ENCODE data around the gene SLC6A2. TPM values are rescaled to one million over a fixed set of nuclear protein-coding genes. Genes with fewer than 3 reads are reported as not detected.

SLC6A2 gene
- total RNA-seq, 2 donors from 2014 or later, result 1.1 TPM; not detected in 1

- Mint-ChIP-seq H3K9me3 (no peaks in the 10 kb centered on the region), H3K27ac (no peak overlapping the region), H3K4me1 (no peaks in the 10 kb centered on the region), H3K4me3 (no peak overlapping the region), H3K27me3 (ENCODE audit: insufficient read depth) (peaks cover 2% of the 10 kb centered on the region), H3K36me3 (ENCODE audit: low read depth) (no peaks in the 10 kb centered on the region)
- DNase-seq, result no peak
- TF ChIP-seq, protein P1, sequence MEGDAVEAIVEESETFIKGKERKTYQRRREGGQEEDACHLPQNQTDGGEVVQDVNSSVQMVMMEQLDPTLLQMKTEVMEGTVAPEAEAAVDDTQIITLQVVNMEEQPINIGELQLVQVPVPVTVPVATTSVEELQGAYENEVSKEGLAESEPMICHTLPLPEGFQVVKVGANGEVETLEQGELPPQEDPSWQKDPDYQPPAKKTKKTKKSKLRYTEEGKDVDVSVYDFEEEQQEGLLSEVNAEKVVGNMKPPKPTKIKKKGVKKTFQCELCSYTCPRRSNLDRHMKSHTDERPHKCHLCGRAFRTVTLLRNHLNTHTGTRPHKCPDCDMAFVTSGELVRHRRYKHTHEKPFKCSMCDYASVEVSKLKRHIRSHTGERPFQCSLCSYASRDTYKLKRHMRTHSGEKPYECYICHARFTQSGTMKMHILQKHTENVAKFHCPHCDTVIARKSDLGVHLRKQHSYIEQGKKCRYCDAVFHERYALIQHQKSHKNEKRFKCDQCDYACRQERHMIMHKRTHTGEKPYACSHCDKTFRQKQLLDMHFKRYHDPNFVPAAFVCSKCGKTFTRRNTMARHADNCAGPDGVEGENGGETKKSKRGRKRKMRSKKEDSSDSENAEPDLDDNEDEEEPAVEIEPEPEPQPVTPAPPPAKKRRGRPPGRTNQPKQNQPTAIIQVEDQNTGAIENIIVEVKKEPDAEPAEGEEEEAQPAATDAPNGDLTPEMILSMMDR (conservative IDR thresholded peaks at IDR 0.05), result no peak
- Histone ChIP-seq H3K27me3 (ENCODE audit: control insufficient read depth, insufficient read depth, low read length, poor library complexity, severe bottlenecking) (no peaks in the 10 kb centered on the region), H3K4me3 (ENCODE audit: low read length) (no peak overlapping the region), H3K9ac (ENCODE audit: extremely low read depth, low read length, poor library complexity, severe bottlenecking) (no peak overlapping the region), H3K27ac (ENCODE audit: low read depth, low read length) (no peak overlapping the region), H3K9me3 (ENCODE audit: control insufficient read depth, low read length) (no peaks in the 10 kb centered on the region), H3K4me1 (ENCODE audit: control insufficient read depth, insufficient read depth, low read length) (no peaks in the 10 kb centered on the region), H3K36me3 (ENCODE audit: control insufficient read depth, insufficient read depth, low read length) (no peaks in the 10 kb centered on the region)
These were observed 43.2 kb downstream of the SLC6A2 start for GRCh38 chr16:55698946-55699345.

GRCh38 chr16:55699616-55700015, 43.8 kb downstream of the SLC6A2 start:
- WGBS, 2 experiments (ENCODE audit: insufficient coverage in 1 of 2, insufficient read length in 1 of 2), result 84 to 95% methylated on average over 2 to 3 of the region's 3 CpGs
- Histone ChIP-seq H3K27me3 (ENCODE audit: control insufficient read depth, insufficient read depth, low read length, poor library complexity, severe bottlenecking) (no peaks in the 10 kb centered on the region), H3K36me3 (ENCODE audit: control insufficient read depth, insufficient read depth, low read length) (no peaks in the 10 kb centered on the region), H3K9ac (ENCODE audit: extremely low read depth, low read length, poor library complexity, severe bottlenecking) (no peak overlapping the region), H3K4me1 (ENCODE audit: control insufficient read depth, insufficient read depth, low read length) (no peaks in the 10 kb centered on the region), H3K4me3 (ENCODE audit: low read length) (no peak overlapping the region), H3K27ac (ENCODE audit: low read depth, low read length) (no peak overlapping the region), H3K9me3 (ENCODE audit: control insufficient read depth, low read length) (no peaks in the 10 kb centered on the region)
- Mint-ChIP-seq H3K27ac (no peak overlapping the region), H3K4me3 (no peak overlapping the region), H3K4me1 (no peaks in the 10 kb centered on the region), H3K9me3 (no peaks in the 10 kb centered on the region), H3K27me3 (ENCODE audit: insufficient read depth) (peaks cover 2% of the 10 kb centered on the region), H3K36me3 (ENCODE audit: low read depth) (no peaks in the 10 kb centered on the region)
- TF ChIP-seq, protein P1 (conservative IDR thresholded peaks at IDR 0.05), result no peak
- DNase-seq, result no peak

- 88 to 90% methylated on average over 5 to 9 of the region's 10 CpGs for WGBS, 2 experiments (ENCODE audit: insufficient coverage in 1 of 2, insufficient read length in 1 of 2)
- H3K36me3 Mint-ChIP-seq (ENCODE audit: low read depth), result no peaks in the 10 kb centered on the region
- TF ChIP-seq, protein P1 (conservative IDR thresholded peaks at IDR 0.05), result no peak
These were observed 44.3 kb downstream of the SLC6A2 start for GRCh38 chr16:55700067-55700466.

More at GRCh38 chr16:55700067-55700466, 44.3 kb downstream of the SLC6A2 start:
- peaks cover 2% of the 10 kb centered on the region for H3K27me3 Mint-ChIP-seq (ENCODE audit: insufficient read depth)
- H3K4me1 Mint-ChIP-seq, result no peaks in the 10 kb centered on the region
- no peaks in the 10 kb centered on the region for H3K9me3 ChIP-seq (ENCODE audit: control insufficient read depth, low read length)
- H3K27me3 ChIP-seq (ENCODE audit: control insufficient read depth, insufficient read depth, low read length, poor library complexity, severe bottlenecking), result no peaks in the 10 kb centered on the region
- no peak overlapping the region for H3K4me3 ChIP-seq (ENCODE audit: low read length)
- H3K27ac Mint-ChIP-seq, result no peak overlapping the region
- DNase-seq, result no peak
- no peaks in the 10 kb centered on the region for H3K36me3 ChIP-seq (ENCODE audit: control insufficient read depth, insufficient read depth, low read length)
- H3K27ac ChIP-seq (ENCODE audit: low read depth, low read length), result no peak overlapping the region
- H3K4me3 Mint-ChIP-seq, result no peak overlapping the region
- H3K4me1 ChIP-seq (ENCODE audit: control insufficient read depth, insufficient read depth, low read length), result no peaks in the 10 kb centered on the region
- no peak overlapping the region for H3K9ac ChIP-seq (ENCODE audit: extremely low read depth, low read length, poor library complexity, severe bottlenecking)
- no peaks in the 10 kb centered on the region for H3K9me3 Mint-ChIP-seq
